H9 (cell line): Measurements from ENCODE around the gene MX2. TPM values are rescaled to one million over a fixed set of nuclear protein-coding genes. Genes with fewer than 3 reads are reported as not detected.

ENCODE experiments used
- DNase-seq: peaks from one replicate; pipeline ENCODE4 v3.0.0-alpha.2; 2017
- H2AFZ ChIP-seq: one replicate; pipeline ENCODE4 v1.6.1; 2013; ENCODE audit warnings: mild to moderate bottlenecking, low read length, control low read depth, moderate library complexity
- H2AK5ac ChIP-seq: 2 replicates; pipeline ENCODE4 v1.6.1; 2013; ENCODE audit warnings: low read length, control low read depth, mixed read lengths; ENCODE audit not compliant: insufficient read length
- H2BK120ac ChIP-seq: one replicate; pipeline ENCODE4 v1.6.1; 2013; ENCODE audit warnings: low read depth, mild to moderate bottlenecking, low read length, control low read depth, inconsistent platforms; ENCODE audit not compliant: poor library complexity, severe bottlenecking
- H2BK12ac ChIP-seq: 2 replicates; pipeline ENCODE4 v1.6.1; 2013; ENCODE audit warnings: low read length, control low read depth, mixed read lengths, low read depth; ENCODE audit not compliant: insufficient read length
- H2BK15ac ChIP-seq: 2 replicates; pipeline ENCODE4 v1.6.1; 2013; ENCODE audit warnings: low read depth, low read length, control low read depth
- H2BK20ac ChIP-seq: one replicate; pipeline ENCODE4 v1.6.1; 2013; ENCODE audit warnings: low read depth, mild to moderate bottlenecking, low read length, control low read depth, inconsistent platforms; ENCODE audit not compliant: poor library complexity, severe bottlenecking
- H2BK5ac ChIP-seq: 2 replicates; pipeline ENCODE4 v1.6.1; 2013; ENCODE audit warnings: low read length, control low read depth, mixed read lengths; ENCODE audit not compliant: insufficient read length
- H3K14ac ChIP-seq: 2 replicates; pipeline ENCODE4 v1.6.1; 2013; ENCODE audit warnings: low read length, control low read depth; ENCODE audit not compliant: insufficient read depth
- H3K18ac ChIP-seq: 2 replicates; pipeline ENCODE4 v1.6.1; 2013; ENCODE audit warnings: low read depth, mild to moderate bottlenecking, mixed read lengths, low read length, control low read depth; ENCODE audit not compliant: insufficient read length
- H3K23ac ChIP-seq: 2 replicates; pipeline ENCODE4 v1.6.1; 2013; ENCODE audit warnings: low read length, control low read depth, mixed read lengths, low read depth; ENCODE audit not compliant: insufficient read length
- H3K23me2 ChIP-seq: 2 replicates; pipeline ENCODE4 v1.6.1; 2013; ENCODE audit warnings: low read depth, mild to moderate bottlenecking, mixed read lengths, low read length, control low read depth; ENCODE audit not compliant: insufficient read length, poor library complexity, severe bottlenecking
- H3K27ac ChIP-seq: 2 replicates; pipeline ENCODE4 v1.5.1; 2013; ENCODE audit warnings: low read length, control low read depth, mixed read lengths, low read depth; ENCODE audit not compliant: insufficient read length
- H3K27me3 ChIP-seq: 2 replicates; pipeline ENCODE4 v1.6.1; 2013; ENCODE audit warnings: low read length, control low read depth, inconsistent platforms; ENCODE audit not compliant: insufficient read depth
- H3K4ac ChIP-seq: 2 replicates; pipeline ENCODE4 v1.6.1; 2013; ENCODE audit warnings: low read depth, mild to moderate bottlenecking, control low read depth, inconsistent platforms, low read length, moderate library complexity
- H3K4me1 ChIP-seq: 2 replicates; pipeline ENCODE4 v1.6.1; 2013; ENCODE audit warnings: low read length, control low read depth, inconsistent platforms; ENCODE audit not compliant: insufficient read depth
- H3K4me2 ChIP-seq: 2 replicates; pipeline ENCODE4 v1.6.1; 2013; ENCODE audit warnings: low read length, control low read depth, mixed read lengths; ENCODE audit not compliant: insufficient read length, insufficient read depth
- H3K56ac ChIP-seq: 2 replicates; pipeline ENCODE4 v1.6.1; 2013; ENCODE audit warnings: low read depth, mild to moderate bottlenecking, mixed read lengths, low read length, control low read depth; ENCODE audit not compliant: insufficient read length
- H3K79me1 ChIP-seq: 2 replicates; pipeline ENCODE4 v1.6.1; 2013; ENCODE audit warnings: low read depth, mild to moderate bottlenecking, moderate library complexity, low read length, control low read depth, inconsistent platforms; ENCODE audit not compliant: insufficient read depth, poor library complexity, severe bottlenecking
- H3K79me2 ChIP-seq: 2 replicates; pipeline ENCODE4 v1.6.1; 2013; ENCODE audit warnings: low read length, control low read depth, inconsistent platforms; ENCODE audit not compliant: insufficient read depth
- H3K9ac ChIP-seq: 2 replicates; pipeline ENCODE4 v1.6.1; 2013; ENCODE audit warnings: low read length, control low read depth, mixed read lengths; ENCODE audit not compliant: insufficient read length; ENCODE audit errors: extremely low read depth
- H3K9me3 ChIP-seq: one replicate; pipeline ENCODE4 v1.6.1; 2013; ENCODE audit warnings: low read depth, low read length, inconsistent platforms; ENCODE audit not compliant: control insufficient read depth
- H3T11ph ChIP-seq: one replicate; pipeline ENCODE4 v1.6.1; 2013; ENCODE audit warnings: mild to moderate bottlenecking, low read length, control low read depth, inconsistent platforms
- H4K20me1 ChIP-seq: one replicate; pipeline ENCODE4 v1.6.1; 2013; ENCODE audit not compliant: control insufficient read depth, insufficient read length, insufficient read depth
- H4K5ac ChIP-seq: 2 replicates; pipeline ENCODE4 v1.6.1; 2013; ENCODE audit warnings: low read depth, mild to moderate bottlenecking, mixed read lengths, low read length, control low read depth; ENCODE audit not compliant: insufficient read length
- H4K8ac ChIP-seq: replicated peaks from 2 replicates; pipeline ENCODE4 v1.6.1; 2013; ENCODE audit warnings: low read length, control low read depth, mixed read lengths, low read depth; ENCODE audit not compliant: insufficient read length
- H4K91ac ChIP-seq: 2 replicates; pipeline ENCODE4 v1.6.1; 2013; ENCODE audit warnings: low read depth, mild to moderate bottlenecking, moderate library complexity, mixed read lengths, low read length, control low read depth; ENCODE audit not compliant: insufficient read length
- H3K27ac Mint-ChIP-seq, 3 experiments: 2 replicates in 2 of 3; 3 replicates in 1 of 3; pipeline ENCODE4 v1.8.0; 2020 to 2021; ENCODE audit warnings: mixed read lengths in 3 of 3, mild to moderate bottlenecking in 1 of 3, moderate library complexity in 1 of 3
- H3K27me3 Mint-ChIP-seq: 2 replicates; pipeline ENCODE4 v1.8.0; 2021; ENCODE audit warnings: low read depth, mild to moderate bottlenecking, moderate library complexity, mixed read lengths
- H3K36me3 Mint-ChIP-seq, 3 experiments: 2 replicates in 2 of 3; 3 replicates in 1 of 3; pipeline ENCODE4 v1.8.0; 2020 to 2021; ENCODE audit warnings: low read depth in 3 of 3, mixed read lengths in 3 of 3; ENCODE audit not compliant: insufficient read depth in 1 of 3
- H3K4me1 Mint-ChIP-seq, 2 experiments: 2 replicates each; pipeline ENCODE4 v1.8.0; 2020; ENCODE audit warnings: mixed read lengths in 2 of 2
- H3K4me3 Mint-ChIP-seq, 2 experiments: 2 replicates in 1 of 2; 3 replicates in 1 of 2; pipeline ENCODE4 v1.8.0; 2020 to 2021; ENCODE audit warnings: mild to moderate bottlenecking in 2 of 2, mixed read lengths in 2 of 2, moderate library complexity in 1 of 2
- H3K9me3 Mint-ChIP-seq, 2 experiments: 2 replicates in 1 of 2; 3 replicates in 1 of 2; pipeline ENCODE4 v1.8.0; 2020; ENCODE audit warnings: mild to moderate bottlenecking in 2 of 2, mixed read lengths in 2 of 2, moderate library complexity in 1 of 2
- total RNA-seq: library from RNA; stranded (reverse); gene quantifications from 2 replicates; pipeline ENCODE4 v1.2.1, GENCODE V29; 2021
- TF ChIP-seq, protein P1 (sequence below): fragments of 200-600 bp; sonication (generic); conservative IDR thresholded peaks from 3 replicates; pipeline ENCODE4 v1.8.0; 2021; ENCODE audit warnings: antibody characterized with exemption, mild to moderate bottlenecking

MX2 gene
- total RNA-seq, 1 experiment from 2014 or later = 1.8 TPM

DNA sequence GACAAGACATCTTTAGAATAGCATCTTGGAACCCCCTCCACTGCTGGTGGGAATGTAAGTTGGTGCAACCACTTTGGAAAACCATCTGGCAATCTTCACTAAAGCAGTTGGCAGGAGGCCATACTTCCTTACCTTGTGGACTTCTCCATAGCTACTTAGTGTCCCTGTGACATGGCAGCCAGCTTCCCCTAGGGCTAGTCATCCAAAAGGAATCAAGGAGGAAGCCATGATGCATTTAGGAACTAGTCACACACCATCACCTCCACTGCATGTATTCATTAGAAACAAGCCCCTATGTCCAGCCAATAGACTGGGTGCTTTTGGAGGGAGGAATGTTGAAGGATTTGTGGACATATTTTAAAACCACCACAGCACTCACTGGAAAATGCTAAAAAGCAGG lies 19.9 kb downstream of the MX2 start:
- Histone ChIP-seq H3K9ac (no peak overlapping the region), H3K56ac (no peak overlapping the region), H3K9me3 (no peaks in the 10 kb centered on the region), H3K4me2 (no peak overlapping the region), H3K27me3 (no peaks in the 10 kb centered on the region), H2BK5ac (no peak overlapping the region), H2BK120ac (no peak overlapping the region), H3K18ac (no peak overlapping the region), H2BK15ac (no peak overlapping the region; the same call in 1 of the 2 replicates), H2AFZ (no peak overlapping the region), H3K79me2 (no peaks in the 10 kb centered on the region), H3K23ac (no peak overlapping the region), H2BK12ac (no peak overlapping the region), H4K91ac (no peak overlapping the region), H3K14ac (no peak overlapping the region), H4K8ac (no peak overlapping the region), H2BK20ac (no peak overlapping the region), H3K79me1 (no peaks in the 10 kb centered on the region), H2AK5ac (no peak overlapping the region), H3K27ac (no peak overlapping the region), H3K4me1 (no peaks in the 10 kb centered on the region), H3T11ph (no peak overlapping the region), H3K23me2 (no peaks in the 10 kb centered on the region), H3K4ac (no peak overlapping the region), H4K20me1 (no peaks in the 10 kb centered on the region), H4K5ac (no peak overlapping the region)
- Mint-ChIP-seq H3K4me3 (no peak overlapping the region), H3K9me3 (peaks cover 0 to 3% of the 10 kb centered on the region in 2 experiments; a peak in 3 of 5 replicates), H3K4me1 (peaks cover 11% of the 10 kb centered on the region in 2 experiments), H3K27ac (no peak overlapping the region), H3K27me3 (peaks cover 2% of the 10 kb centered on the region; the same call in 1 of the 2 replicates), H3K36me3 (peaks cover 0 to 22% (median 5%) of the 10 kb centered on the region in 3 experiments; a peak in 3 of 7 replicates)
- TF ChIP-seq, protein P1, sequence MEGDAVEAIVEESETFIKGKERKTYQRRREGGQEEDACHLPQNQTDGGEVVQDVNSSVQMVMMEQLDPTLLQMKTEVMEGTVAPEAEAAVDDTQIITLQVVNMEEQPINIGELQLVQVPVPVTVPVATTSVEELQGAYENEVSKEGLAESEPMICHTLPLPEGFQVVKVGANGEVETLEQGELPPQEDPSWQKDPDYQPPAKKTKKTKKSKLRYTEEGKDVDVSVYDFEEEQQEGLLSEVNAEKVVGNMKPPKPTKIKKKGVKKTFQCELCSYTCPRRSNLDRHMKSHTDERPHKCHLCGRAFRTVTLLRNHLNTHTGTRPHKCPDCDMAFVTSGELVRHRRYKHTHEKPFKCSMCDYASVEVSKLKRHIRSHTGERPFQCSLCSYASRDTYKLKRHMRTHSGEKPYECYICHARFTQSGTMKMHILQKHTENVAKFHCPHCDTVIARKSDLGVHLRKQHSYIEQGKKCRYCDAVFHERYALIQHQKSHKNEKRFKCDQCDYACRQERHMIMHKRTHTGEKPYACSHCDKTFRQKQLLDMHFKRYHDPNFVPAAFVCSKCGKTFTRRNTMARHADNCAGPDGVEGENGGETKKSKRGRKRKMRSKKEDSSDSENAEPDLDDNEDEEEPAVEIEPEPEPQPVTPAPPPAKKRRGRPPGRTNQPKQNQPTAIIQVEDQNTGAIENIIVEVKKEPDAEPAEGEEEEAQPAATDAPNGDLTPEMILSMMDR = no peak
- DNase-seq = no peak
